Measurements from ENCODE around the gene P2RX4.

GRCh38 chr12:121245031-121245430, 35.1 kb downstream of the P2RX4 start:
- no peak for TF ChIP-seq CTCF (IDR thresholded peaks at IDR 0.05)
- no peak for TF ChIP-seq ZFX (IDR thresholded peaks at IDR 0.05; ENCODE audit: borderline replicate concordance)

All from 22Rv1 (cell line).